GM18508 (cell line): ENCODE measurements around the gene EPB41L5.

Experiments used
- ATAC-seq: cut with Tn5 transposase; IDR thresholded peaks from one replicate; pipeline ENCODE4 v1.9.1; 2021; ENCODE audit warnings: moderate number of reproducible peaks; ENCODE audit not compliant: insufficient read depth, unreplicated experiment

EPB41L5 gene

DNA sequence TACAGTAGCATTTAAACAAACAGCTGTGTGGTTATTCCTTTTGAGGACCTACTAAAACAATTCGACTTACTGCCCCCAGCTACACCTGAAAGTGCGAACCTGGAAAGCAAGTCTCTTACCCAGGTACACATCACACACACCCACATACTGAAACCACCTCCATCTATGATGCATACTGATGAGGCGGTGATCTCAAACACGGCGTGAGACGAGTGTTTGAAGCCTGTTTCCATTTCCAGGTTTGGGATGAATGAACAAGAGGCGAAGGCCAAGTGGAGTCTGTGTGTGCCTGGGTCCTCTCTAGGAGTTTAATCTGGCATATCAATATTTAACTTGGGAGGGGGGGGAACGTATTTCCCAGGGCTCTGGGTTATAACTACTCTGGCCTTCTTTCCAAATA is 208.7 kb downstream of the EPB41L5 start:
- no peak for ATAC-seq

DNA sequence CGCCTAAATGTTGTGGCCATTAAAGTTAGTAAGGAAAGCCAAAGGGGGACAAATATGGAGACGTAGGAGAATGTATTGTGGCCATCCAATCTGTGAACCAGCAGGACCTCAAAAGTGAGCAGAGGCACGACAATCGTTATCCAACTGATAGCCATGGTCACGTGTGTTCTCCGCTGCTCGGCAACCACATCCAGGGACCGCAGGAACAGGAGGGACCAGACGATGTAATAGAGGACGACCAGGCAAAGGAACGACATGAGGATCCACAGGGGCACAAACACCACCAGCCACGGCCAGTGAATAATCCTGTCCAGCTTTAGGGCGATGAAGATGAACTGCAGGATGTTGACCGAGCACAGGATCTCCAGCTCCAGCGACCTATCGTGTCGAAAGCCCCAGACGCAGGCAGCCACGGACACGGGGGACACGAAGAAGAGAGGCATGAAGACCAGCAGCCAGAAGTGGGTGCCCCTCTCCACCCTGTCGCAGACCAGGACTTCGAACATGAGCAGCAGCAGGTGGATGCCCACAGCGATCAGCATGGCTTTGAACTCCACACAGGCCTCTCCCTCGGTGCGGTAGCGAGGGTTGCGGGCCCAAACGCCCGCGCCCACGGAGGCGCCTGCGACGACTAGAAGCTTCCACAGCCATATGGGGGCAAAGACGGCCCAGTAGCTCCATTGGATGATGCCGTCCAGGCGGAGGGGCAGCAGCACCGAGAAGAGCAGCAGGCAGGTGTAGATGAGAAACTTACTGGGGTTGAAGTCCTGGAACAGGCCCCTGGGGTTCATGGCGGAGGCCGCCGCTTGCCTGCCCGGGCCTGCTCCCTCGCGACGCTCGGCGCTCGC is 209.5 kb downstream of the EPB41L5 start:
- ATAC-seq = no peak

GRCh38 chr2:120223034-120223912 is 210.4 kb downstream of the EPB41L5 start, which contains the start of gene TMEM185B:
TSS of gene TMEM185B (minus strand) at chr2:120223400. CDS start at chr2:120222976, 424 bp downstream.
- ATAC-seq = peak; percentile 71

- no peak for ATAC-seq
Observed at GRCh38 chr2:120224256-120224655, 211.4 kb downstream of the EPB41L5 start.

- no peak for ATAC-seq
Observed at GRCh38 chr2:120224735-120225548, 212.1 kb downstream of the EPB41L5 start.

DNA sequence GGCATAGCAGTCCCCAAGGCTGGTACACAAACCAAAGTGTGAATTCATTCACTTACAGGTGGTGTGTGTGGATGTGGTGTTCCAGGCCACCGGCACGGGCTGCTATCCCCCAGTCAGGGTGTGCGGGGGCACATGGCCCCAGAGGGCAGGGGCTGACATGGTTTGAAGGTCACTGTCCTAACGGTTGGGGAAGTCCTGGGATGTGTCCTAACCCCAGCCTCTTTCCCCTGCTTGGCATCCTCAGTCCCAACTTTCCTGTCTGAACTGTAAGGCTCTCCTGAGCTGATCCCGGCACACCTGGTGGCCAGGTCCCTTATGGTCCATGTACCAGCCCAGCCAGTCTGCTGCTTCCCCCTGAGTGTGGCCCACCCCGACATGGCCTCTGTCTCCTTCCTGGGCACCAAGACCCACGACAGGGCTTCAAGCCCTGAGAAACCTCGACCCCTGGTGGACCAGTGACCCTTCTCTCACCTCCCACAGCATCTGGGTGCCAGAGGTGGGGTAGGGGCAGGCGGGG is 212.7 kb downstream of the EPB41L5 start:
- ATAC-seq = no peak

GRCh38 chr2:120226316-120226715 is 213.4 kb downstream of the EPB41L5 start:
- no peak for ATAC-seq

DNA sequence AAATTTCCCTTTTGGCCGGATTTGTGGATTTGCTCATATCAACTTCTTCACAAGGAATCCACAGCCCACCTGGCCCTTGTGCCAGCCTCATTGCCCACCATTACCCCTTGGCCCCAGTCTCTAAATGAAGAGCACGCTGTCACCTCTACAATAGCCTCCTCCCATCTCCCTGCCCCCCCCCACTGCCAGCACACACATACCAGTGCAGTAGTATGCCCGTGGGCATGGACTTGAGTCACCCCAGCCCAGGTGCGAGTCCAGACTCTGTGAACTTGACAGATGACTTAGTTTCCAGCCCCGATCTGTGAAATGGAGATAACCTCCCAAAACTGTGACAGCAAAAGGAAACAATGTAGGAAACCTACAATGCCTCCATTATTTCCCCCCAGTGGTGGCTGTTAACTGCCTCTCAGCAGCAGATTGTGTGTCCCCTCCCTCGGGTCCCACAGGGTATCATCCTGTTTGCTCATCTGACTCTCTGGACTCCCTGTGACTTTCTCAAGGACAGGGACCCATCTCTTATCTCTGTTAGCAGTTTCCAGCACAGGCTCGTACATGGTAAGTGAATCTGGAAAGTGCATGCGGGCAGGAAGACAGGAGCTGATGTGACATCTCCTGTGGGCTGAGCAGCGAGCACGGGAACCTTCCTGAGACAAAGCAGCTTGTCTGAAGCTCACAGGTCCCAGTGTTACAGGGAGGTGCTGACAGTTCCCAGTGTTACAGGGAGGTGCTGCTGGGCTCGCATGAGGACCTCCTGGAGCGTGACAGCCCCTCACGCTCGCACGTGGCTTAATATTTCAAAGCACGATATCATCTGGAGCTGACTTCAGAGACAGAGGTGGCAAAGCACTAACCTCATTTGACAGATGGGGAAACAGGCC is 214.5 kb downstream of the EPB41L5 start:
- ATAC-seq = no peak

- ATAC-seq = no peak
Observed at GRCh38 chr2:120228503-120228902, 215.6 kb downstream of the EPB41L5 start.
